ENCODE results near the gene PIP5K1C. TPM values are rescaled to one million over a fixed set of nuclear protein-coding genes. Genes with fewer than 3 reads are reported as not detected.

PIP5K1C gene
- total RNA-seq, 1 donor from 2014 or later = 42.0 TPM

- Histone ChIP-seq H3K9me3 (ENCODE audit: insufficient read depth, low read depth, low read length) (peaks cover 3% of the 10 kb centered on the region), H2AFZ (ENCODE audit: low read depth, low read length) (no peak overlapping the region), H3K9ac (ENCODE audit: low read length) (no peak overlapping the region), H3K4me1 (ENCODE audit: insufficient read depth, low read length) (peaks cover 14% of the 10 kb centered on the region), H4K20me1 (ENCODE audit: insufficient read depth, low read length) (peaks cover 9% of the 10 kb centered on the region), H3K36me3 (ENCODE audit: insufficient read depth, low read length) (no peaks in the 10 kb centered on the region), H3K27me3 (ENCODE audit: insufficient read depth, low read length) (no peaks in the 10 kb centered on the region), H3K4me3 (ENCODE audit: insufficient read depth, low read depth, low read length) (no peak overlapping the region), H3K79me2 (ENCODE audit: insufficient read depth, low read length) (no peaks in the 10 kb centered on the region), H3K27ac (ENCODE audit: low read depth, low read length) (no peak overlapping the region), H3K4me2 (ENCODE audit: low read length) (no peak overlapping the region)
- no peak overlapping the region for H3K4me3 Mint-ChIP-seq (ENCODE audit: unreplicated experiment)
- H3K27ac Mint-ChIP-seq (ENCODE audit: unreplicated experiment) = no peak overlapping the region
- H3K36me3 Mint-ChIP-seq (ENCODE audit: low read depth, unreplicated experiment) = peaks cover 24% of the 10 kb centered on the region
- H3K9me3 Mint-ChIP-seq (ENCODE audit: unreplicated experiment) = no peaks in the 10 kb centered on the region
- FAIRE-seq (no peak), DNase-seq (ENCODE audit: low read depth) (no peak)
- no peaks in the 10 kb centered on the region for H3K4me1 Mint-ChIP-seq (ENCODE audit: low read depth, unreplicated experiment)
- no peak for TF ChIP-seq EZH2 (IDR thresholded peaks at IDR 0.05; ENCODE audit: insufficient read depth, low read length)
- TF ChIP-seq CTCF (IDR thresholded peaks at IDR 0.05; ENCODE audit: insufficient read depth, low read depth, low read length) = no peak
- no peaks in the 10 kb centered on the region for H3K27me3 Mint-ChIP-seq (ENCODE audit: low read depth, unreplicated experiment)
Measured at GRCh38 chr19:3658870-3659745, 41.2 kb downstream of the PIP5K1C start.

GRCh38 chr19:3658004-3658869 is 42.0 kb downstream of the PIP5K1C start:
- Histone ChIP-seq H3K4me2 (ENCODE audit: low read length) (no peak overlapping the region), H3K27me3 (ENCODE audit: insufficient read depth, low read length) (no peaks in the 10 kb centered on the region), H3K27ac (ENCODE audit: low read depth, low read length) (no peak overlapping the region), H3K36me3 (ENCODE audit: insufficient read depth, low read length) (no peaks in the 10 kb centered on the region), H3K4me3 (ENCODE audit: insufficient read depth, low read depth, low read length) (no peak overlapping the region), H4K20me1 (ENCODE audit: insufficient read depth, low read length) (peaks cover 8% of the 10 kb centered on the region), H3K4me1 (ENCODE audit: insufficient read depth, low read length) (peaks cover 14% of the 10 kb centered on the region), H3K9ac (ENCODE audit: low read length) (no peak overlapping the region), H3K79me2 (ENCODE audit: insufficient read depth, low read length) (no peaks in the 10 kb centered on the region), H2AFZ (ENCODE audit: low read depth, low read length) (no peak overlapping the region), H3K9me3 (ENCODE audit: insufficient read depth, low read depth, low read length) (peaks cover 3% of the 10 kb centered on the region)
- no peak for FAIRE-seq
- no peaks in the 10 kb centered on the region for H3K9me3 Mint-ChIP-seq (ENCODE audit: unreplicated experiment)
- no peaks in the 10 kb centered on the region for H3K4me1 Mint-ChIP-seq (ENCODE audit: low read depth, unreplicated experiment)
- TF ChIP-seq CTCF (IDR thresholded peaks at IDR 0.05; ENCODE audit: insufficient read depth, low read depth, low read length) (no peak), EZH2 (IDR thresholded peaks at IDR 0.05; ENCODE audit: insufficient read depth, low read length) (no peak)
- H3K27me3 Mint-ChIP-seq (ENCODE audit: low read depth, unreplicated experiment) = no peaks in the 10 kb centered on the region
- no peak for DNase-seq (ENCODE audit: low read depth)
- H3K27ac Mint-ChIP-seq (ENCODE audit: unreplicated experiment) = no peak overlapping the region
- peaks cover 22% of the 10 kb centered on the region for H3K36me3 Mint-ChIP-seq (ENCODE audit: low read depth, unreplicated experiment)
- no peak overlapping the region for H3K4me3 Mint-ChIP-seq (ENCODE audit: unreplicated experiment)

Measured in astrocyte (in vitro differentiated cells and primary cell).